GM19239 (cell line): ENCODE results near the gene RNF175.

Experiments
- DNase-seq: peaks from one replicate; pipeline ENCODE4 v3.0.0; 2011; ENCODE audit warnings: low spot score; ENCODE audit not compliant: insufficient read length
- FAIRE-seq: peaks from 2 replicates; lab custom pipeline; 2011; peaks lifted over from hg19 to GRCh38; lab: Jason Lieb, UNC

The RNF175 gene

DNA sequence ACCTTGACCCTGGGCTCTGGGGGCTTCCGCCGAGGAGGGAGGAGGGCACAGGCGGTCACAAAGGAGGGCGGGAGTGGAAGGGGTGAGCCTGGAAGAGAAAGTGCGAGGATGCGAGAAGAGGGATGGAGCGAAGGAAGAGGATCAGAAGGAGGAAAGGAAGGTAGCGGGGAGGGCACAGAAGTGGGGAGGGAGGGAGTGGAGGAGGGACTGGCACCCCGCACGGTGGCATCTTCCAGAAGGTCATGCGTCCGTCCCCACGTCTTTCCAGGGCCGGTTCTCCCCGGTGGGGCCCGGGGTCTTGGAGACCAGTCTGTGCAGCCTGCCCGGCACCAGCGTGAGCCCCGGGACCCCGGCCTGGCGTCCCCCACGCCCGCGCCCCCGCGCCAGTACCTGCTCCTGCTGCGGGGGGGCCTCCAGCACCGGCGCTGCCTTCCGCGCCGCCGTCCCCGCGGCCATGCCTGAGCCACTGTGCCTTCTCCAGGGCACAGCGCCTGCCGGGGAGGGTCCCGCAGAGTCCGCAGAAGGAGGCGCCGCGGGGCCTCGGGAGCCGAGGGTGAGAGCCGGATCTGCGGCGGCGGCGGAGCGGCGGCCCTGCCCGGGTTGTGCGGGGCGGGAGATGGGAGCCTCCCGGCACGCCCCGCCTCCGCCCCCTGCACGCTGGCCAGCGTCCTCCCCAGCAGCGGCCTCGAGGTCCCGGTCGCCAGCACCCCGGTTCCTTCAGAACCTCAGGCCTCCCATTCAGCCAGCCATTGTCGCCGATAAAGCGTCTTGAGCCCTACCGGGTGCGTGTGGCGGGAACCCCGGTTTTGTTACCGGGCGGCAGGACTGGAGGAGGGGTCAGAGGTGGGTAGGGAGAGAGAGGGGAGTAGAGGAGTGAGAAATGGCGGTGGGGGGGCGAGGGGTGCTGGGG is at the start of gene RNF175:
RNF175 (minus strand) TSS at position 618 of the 910 bp plus-strand sequence; CDS start at position 456, 162 bp downstream.
- FAIRE-seq (no peak), DNase-seq (no peak)

DNA sequence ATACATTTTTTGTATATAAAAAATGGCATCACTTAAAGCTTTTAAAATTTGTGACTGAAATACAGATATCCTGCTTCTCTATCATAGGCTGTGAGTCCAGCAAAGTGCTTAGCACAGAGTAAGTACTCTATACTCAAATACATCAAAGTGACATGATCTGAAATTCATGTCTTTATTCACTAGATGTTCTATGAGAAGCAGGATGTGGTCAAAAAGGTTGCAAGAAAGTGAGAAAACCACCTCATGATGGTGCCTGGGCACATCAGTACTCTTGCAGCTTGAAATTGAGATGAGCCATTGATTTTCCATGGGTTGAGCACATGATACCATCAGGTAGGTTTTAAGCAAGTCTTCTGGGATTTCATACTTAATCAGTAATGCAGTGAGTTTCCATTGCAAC is 49.5 kb upstream of the RNF175 start:
- FAIRE-seq (peak; percentile 21), DNase-seq (no peak)

DNA sequence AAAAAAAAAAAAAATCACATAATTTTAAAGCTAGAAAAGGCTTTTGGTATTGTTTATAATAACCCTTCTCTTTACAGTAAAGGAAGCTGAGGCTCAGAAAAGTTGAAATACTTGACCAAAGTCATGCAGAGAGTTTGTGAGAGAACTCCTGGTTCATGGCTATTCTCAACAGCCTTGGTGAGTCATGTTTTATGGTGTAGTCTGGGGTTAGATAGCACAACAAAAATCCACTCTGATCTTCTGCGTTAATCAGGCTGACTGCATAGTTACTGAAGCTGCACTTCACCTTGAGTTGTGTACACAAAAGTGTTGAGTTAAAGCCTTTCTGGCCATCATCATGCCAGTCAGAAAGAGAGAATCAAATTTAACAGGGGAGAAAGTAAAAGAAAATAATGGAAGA is 48.4 kb upstream of the RNF175 start:
- DNase-seq (no peak), FAIRE-seq (no peak)

GRCh38 chr4:153806073-153806472 is 46.2 kb upstream of the RNF175 start:
- no peak for FAIRE-seq
- DNase-seq: no peak

- no peak for DNase-seq
- FAIRE-seq: no peak
Observed at GRCh38 chr4:153804722-153805121, 44.9 kb upstream of the RNF175 start.

GRCh38 chr4:153799694-153800074 is 39.9 kb upstream of the RNF175 start:
- FAIRE-seq (no peak), DNase-seq (no peak)

DNA sequence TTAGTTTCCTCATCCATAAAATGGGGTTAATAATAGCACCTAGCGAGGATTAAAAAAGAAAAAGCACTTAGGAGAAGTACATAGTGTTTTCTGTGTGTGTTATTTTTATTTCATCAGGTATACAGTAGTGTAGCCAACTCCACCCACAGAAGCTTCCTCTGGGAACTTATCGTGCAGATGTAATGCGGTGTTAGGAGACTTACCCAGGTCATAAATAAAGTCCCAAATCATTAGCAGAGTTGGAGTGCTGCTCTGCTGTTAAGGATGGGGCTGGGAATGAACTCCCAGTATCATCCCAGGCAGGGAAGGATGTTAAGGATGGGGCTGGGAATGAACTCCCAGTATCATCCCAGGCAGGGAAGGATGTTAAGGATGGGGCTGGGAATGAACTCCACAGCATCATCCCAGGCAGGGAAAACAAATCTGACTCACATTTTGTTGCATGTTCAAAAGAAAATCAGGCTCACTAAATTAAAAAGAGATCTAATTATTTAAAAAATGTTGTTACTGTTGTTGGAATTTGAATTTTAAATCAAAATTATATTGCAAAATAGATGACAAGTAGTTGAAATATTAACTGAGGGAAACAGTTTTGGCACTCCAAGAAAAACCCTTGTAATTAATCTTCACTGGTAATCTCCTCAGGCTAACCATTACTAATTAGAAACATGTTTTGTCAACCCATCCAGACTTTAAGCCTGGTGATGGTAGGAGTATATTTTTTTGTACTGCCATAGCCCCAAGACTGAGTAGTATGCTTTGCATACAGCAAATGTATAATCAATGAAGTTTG is 39.3 kb upstream of the RNF175 start:
- FAIRE-seq: no peak
- no peak for DNase-seq

DNA sequence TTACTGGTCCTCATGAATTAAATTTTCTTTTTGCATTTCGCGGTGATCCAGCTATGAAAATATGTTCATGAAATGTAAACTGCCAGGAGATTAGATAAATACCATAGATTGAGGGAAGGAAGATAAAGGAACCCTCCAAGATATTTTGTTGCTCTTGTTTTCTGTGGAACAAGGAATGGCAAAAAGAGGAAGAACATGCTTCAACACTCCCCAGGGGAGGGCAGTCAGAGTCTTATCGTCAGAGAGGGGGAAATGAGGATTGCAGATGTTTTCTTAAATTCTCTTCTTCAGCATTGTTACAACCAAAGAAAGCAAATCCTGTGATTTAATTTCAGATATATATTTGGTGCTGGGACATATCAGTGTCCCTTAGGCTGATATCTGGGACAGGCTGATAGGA is 38.6 kb upstream of the RNF175 start:
- DNase-seq: no peak
- FAIRE-seq: no peak

- no peak for FAIRE-seq
- DNase-seq: no peak
Observed at GRCh38 chr4:153794006-153794405, 34.2 kb upstream of the RNF175 start.

DNA sequence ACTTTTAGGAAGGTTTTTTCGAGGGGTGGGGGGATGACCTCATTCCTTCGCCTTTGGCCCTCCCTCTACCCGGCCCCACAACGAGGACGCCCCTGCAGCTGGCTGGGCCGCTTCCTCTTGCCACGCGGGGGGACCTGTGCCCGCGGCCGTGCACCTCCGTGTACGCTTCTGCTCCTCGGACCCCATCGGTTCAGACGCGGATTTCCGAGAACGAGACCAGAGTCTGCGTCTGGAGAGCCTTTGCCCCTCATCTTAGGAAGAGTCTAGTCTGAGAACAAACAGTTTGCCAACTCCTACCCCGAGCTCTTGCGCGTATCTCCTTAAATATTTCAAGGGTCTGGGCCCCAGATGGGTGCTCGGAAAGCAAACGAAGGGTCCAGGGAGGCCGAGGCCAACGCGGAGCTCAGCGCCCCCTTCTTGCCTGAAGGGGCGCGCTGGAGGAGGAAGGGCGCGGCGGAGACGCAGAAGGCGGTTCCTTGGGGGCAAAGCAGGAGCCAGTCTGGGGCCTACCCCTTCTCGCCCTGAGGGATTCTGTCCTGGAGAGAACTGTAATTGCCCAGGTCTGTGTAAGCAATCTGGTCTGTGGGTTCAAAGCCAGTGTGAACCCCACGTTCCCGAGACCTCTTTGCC is 32.9 kb upstream of the RNF175 start:
- DNase-seq: no peak
- FAIRE-seq: no peak

- DNase-seq (no peak), FAIRE-seq (no peak)
Observed at GRCh38 chr4:153791746-153792617, 32.2 kb upstream of the RNF175 start.

- DNase-seq (no peak), FAIRE-seq (no peak)
Observed at GRCh38 chr4:153790962-153791551, 31.2 kb upstream of the RNF175 start.

- DNase-seq (no peak), FAIRE-seq (no peak)
Observed at GRCh38 chr4:153790500-153790865, 30.7 kb upstream of the RNF175 start.

GRCh38 chr4:153789741-153790499 is 30.1 kb upstream of the RNF175 start:
- DNase-seq (no peak), FAIRE-seq (no peak)

GRCh38 chr4:153788413-153789276 is 28.8 kb upstream of the RNF175 start, which contains the start of gene SFRP2:
SFRP2 (minus strand) TSS chr4:153789083; CDS start chr4:153788835, 248 bp downstream.
- no peak for DNase-seq
- FAIRE-seq: no peak

- no peak for DNase-seq
- no peak for FAIRE-seq
Observed at GRCh38 chr4:153788051-153788412, 28.2 kb upstream of the RNF175 start.

DNA sequence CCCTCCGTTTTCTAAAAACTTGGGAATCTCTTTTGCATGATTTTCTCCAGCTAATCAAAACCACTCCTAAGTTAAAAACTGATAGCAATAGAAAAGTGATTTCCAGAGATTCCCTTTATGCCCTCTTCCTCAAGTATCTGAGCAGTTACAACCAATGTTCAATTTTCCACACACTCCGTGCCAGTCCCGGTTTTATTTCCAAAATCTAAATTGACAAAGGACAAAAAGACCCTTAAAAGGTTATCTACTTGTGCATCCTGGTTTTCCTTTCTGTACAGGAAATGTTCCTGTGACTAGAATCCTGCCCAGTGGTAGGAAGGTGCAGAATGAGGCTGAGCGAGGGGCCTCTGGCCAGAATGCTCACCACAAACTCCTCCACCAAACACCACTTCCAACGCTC is 27.8 kb upstream of the RNF175 start:
- FAIRE-seq (no peak), DNase-seq (no peak)

DNA sequence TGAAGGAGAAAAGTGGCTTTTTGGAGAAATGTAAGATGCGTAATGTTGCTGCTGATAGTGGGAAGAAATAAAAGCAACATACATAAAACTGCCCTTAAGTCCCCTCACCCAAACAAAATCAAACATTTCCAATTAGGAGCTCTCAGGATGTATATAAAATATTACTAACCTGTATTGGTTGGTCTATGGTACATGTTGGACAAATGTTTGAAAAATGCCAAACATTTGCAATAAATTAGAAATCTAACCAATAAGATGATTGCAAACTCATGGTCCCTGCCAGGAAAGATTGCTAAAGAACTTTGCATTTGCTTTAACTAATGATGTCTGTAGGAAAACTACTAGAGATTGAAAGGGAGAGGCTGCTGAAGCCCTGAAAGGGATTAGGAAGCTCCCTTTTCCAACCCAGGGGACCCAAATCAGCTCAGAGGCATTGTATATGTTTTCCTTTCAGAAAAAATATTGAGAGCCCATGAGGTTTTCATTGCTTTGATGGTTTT is 27.3 kb upstream of the RNF175 start:
- DNase-seq (no peak), FAIRE-seq (no peak)
